ENCODE results near the gene TNFRSF1A.
"Not testable (repeated sequence)": the region's sequence is repeated elsewhere in the genome, so short reads cannot be mapped to it uniquely, and the experiment has no call there.

TNFRSF1A gene

DNA sequence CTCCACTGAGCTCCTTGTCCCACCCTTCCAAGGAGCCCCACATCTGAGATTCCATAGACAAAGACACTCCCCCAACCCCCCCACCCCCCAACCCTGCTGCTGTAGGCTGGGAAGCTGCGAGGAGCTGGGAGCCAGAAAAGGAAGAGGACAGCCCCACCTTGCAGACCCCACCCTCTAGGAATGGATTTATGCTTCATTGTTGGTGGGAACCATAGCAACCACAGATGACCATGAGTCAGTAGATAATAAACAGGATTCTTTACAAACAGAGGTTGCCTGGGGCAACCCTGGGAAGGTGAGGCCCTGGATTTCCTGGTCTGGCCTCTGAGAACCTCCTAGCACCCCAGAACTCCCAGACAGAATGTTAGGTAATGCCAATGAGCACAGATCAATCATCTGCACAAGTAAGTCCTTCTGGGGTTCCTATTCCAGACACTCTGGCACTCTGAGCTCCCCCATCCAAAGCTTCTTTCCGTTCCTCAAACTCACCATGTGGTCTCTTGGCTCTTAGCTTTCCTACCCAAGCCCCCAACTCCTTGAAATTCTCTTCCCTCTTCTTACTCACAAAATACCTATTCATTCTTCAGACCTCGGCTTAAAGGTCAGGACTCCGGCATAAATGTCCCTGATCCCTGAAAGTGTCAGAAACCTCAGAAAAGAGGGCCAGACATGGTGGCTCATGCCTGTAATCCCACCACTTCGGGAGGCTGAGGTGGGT is 46.6 kb downstream of the TNFRSF1A start:
- no peak for DNase-seq

DNA sequence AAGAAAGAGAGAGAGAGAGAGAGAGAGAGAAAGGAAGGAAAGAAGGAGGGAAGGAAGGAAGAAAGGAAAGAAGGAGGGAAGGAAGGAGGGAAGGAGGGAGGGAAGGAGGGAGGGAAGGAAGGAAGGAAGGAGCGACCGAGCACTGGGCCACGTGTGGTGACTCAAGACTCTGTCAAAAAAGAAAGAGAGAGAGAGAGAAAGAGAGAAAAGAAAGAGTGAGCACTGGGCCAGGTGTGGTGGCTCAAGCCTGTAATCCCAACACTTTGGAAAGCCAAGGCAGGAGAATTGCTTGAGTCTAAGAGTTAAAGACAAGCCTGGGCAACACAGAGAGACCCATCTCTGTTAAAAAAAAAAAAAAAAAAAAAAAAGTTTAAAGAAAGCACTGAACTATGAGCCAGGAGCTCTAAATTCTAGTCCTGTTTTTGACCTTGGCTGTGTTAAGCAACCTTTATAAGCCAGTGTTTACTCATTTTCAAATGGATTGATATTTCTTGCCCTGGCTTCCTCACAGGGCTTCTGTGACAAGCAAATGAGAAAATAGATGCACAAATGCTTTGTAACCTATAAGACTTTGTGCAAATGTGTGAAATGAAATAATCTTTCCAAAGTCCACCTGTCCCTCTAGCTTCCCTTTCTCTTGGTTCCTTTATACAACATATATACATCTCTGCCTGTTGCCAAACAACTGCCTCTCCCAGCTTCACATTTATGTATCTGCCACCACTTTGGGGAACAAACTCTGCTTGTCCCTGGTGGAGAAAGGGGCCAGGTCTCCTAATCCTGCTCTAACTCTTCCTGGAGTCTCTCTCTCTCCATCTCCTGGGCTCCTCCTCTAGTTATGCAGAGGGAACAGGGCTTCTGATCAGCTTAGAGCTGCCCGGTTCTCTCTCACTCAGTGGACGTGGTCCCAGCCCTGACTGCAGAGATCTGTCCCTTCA is 47.5 kb downstream of the TNFRSF1A start:
- no peak for DNase-seq

DNA sequence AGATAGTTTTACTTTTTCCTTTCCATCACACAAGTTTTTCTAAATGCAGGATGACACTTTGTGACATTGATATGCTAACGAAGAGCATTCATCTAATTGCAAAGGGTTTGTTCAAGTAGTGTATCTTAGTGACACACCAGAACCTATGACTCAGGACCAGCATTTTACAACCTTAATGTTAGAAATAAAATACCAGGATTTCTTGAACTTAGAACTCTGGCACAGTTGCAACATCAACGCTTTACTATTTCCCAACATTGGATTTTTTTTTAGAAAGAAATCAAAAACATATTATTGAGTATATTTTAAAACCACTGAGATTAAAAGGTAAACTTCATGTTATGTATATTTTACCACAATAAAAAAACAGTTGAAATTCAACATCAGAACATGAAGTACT is 49.3 kb downstream of the TNFRSF1A start:
- DNase-seq, result no peak

DNA sequence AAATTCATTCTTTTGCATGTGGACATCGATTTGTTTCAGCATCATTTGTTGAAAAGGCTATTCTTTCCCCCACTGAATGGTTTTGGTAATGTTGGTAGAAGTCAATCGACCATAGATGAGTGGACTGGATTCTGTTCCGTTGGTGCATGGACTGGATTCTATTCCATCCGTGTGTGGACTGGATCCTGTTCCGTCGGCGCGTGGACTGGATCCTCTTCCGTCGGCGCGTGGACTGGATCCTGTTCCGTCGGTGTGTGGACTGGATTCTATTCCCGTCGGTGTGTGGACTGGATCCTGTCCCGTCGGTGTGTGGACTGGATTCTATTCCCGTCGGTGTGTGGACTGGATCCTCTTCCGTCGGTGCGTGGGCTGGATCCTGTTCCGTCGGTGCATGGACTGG is 52.0 kb downstream of the TNFRSF1A start:
- not testable (repeated sequence) for DNase-seq

DNA sequence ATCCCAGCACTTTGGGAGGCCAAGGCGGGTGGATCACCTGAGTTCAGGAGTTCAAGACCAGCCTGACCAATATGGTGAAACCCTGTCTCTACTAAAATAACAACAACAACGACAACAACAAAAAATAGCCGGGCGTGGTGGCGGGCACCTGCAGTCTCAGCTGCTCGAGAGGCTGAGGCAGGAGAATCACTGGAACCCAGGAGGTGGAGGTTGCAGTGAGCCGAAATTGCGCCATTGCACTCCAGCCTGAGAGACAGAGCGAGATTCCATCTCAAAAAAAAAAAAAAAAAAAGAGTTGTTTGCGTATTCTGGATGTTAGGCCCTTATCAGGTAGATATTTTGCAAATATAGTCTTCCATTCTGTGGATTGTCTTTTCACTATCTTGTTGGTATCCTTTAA is 52.8 kb downstream of the TNFRSF1A start:
- DNase-seq, result not testable (repeated sequence)

DNA sequence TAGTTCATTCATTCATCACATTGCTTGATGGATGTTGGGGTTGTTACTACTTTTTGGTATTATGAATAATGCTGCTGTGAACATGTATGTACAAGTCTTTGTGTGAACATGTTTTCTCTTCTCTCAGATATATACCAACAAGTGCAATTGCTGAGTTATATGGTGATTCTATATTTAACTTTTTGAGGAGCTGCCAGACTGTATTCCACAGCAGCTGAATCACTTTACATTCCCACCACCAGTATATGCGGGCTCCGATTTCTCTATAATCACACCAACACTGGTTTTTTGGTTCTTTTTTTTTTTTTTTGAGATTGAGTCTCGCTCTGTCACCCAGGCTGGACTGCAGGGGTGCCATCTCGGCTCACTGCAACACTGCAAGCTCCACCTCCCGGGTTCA is 53.6 kb downstream of the TNFRSF1A start:
- no peak for DNase-seq

DNA sequence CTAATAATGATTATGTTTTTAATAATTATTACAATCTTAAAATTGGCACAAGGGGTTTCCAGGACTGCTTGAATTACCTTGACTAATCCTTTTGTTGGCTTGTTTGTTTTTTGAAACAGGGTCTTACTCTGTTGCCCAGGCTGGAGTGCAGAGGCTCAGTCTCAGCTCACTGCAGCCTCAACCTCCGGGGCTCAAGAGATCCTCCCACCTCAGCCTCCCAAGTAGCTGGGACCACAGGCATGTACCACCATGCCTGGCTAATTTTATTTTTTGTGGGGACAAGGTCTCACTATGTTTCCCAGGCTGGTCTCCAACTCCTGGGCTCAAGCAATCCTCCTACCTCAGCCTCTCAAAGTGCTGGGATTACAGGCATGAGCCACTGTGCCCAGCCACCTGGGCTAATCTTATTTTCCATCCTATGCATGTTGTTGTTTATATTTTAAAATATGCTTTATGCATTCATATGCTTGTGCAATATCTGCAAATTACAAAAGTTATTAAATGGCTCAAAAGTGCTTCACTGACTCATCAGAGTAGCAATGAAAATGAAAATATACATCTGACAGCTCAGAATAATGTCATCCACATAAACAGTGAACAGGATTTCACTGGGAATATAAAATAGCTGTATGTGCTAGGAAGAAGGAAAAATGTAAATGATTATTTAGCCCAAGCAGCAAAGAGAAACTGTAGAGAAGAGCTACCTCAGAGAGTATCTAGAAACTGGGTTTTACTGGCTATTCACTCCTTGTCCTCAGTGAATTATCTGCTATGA is 56.2 kb downstream of the TNFRSF1A start:
- no peak for DNase-seq

DNA sequence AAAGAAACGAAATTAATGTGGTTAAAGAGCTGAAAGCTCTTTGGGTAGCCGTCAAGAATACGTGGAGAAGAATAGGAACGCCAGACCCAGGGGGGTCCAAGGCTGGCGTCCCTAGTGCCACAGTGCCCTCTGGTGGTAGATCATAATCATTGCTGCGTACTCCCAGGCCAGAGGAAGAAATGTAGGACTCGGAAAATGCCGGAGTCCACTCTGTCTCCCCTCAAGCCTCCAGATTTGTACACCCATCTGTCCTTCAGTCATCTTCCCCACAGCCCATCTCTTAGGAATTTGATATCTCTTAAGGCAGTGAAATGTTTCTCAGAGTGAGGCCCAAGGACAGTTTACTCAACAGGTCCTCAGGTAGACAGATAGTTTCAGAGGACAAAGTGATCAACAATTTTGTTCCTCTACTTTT is 56.8 kb downstream of the TNFRSF1A start:
- peak; percentile 24 for DNase-seq

DNA sequence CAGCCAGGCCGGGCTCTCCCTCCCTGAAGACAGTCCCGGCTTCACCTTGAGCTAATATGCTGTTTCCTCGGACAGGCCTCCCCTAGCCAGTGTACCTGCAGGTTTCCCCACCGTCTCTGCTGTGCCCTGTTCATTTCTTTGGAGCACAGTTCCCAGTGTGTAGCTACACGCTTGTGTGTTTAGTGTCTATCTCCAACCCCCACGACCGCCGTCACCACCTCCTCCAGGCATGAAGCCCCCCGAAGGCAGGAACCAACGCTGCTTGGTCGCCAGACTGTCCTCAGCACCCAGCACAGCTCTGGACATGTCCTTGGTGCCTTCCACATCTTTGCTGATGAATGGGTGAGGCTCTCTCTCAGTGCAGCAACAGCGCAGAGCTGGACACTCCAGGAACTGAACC is 57.6 kb downstream of the TNFRSF1A start:
- DNase-seq, result no peak

DNA sequence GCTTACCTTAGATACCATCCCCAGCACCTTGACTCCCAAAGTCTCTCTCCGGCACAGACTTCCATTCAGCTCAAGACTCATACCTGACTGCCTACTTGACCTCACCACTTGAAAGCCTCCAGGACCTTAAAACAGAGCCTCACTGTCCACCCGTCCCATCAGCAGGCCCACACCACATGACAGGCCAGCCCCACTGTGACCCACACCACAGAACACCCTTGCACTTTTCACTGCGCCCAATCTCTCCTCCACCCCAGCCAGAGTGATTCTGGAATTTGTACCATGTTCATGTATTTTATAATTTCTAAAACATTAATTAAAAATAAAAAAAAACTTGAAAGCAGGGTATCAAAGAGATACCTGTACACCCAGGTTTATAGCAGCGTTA is 59.4 kb downstream of the TNFRSF1A start:
- DNase-seq, result no peak

DNA sequence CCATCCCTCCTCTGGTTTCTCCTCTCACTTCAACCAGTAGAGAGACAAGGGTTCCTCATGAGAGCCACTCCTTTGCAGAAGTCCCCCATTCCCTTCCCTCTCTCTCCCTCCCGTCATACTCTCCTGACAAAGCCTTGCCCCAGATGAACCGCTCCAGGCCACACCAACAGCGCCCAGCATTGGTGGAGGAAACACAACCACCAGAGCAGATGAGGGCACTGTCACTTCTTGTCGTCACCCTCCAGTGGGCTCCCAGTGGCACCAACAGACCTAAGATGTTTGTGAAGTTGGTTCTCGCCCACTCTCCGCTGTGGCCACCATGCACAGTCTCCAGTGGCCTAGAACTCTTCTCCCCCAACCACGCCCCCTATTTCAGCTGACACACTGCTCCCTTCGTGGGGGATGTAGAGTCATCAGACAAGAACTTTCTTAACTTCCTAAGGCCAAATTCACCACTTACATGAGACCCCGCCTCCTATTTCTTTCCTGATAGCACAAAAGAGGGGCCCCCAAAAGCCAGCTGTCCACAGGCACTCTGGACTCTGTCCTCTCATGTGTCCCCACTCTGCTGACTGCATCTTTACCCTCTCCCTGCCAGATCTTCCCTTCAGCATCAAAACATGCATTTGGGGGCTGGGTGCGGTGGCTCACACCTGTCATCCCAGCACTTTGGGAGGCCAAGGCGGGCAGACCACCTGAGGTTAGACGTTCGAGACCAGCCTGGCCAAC is 60.6 kb downstream of the TNFRSF1A start:
- DNase-seq, result no peak

DNA sequence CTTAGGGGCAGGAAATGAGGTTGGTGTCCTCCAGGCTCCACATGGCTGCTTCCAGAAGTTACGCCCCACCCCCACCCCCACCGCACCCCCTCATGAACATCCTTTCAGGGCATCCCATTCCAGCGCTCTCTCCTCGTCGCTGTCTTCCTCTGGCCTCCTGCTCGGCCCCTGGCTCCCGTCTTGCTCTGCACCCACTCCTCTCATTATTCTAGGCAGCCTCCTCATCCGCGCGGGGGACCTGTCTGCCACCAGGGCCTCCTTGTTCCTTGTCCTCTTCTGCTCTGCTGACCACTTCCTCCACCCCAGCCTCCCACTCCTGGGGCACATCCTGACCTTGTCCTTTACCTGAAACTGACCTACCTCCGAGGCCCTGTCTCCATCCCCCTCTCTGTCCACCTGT is 61.2 kb downstream of the TNFRSF1A start:
- DNase-seq, result no peak

DNA sequence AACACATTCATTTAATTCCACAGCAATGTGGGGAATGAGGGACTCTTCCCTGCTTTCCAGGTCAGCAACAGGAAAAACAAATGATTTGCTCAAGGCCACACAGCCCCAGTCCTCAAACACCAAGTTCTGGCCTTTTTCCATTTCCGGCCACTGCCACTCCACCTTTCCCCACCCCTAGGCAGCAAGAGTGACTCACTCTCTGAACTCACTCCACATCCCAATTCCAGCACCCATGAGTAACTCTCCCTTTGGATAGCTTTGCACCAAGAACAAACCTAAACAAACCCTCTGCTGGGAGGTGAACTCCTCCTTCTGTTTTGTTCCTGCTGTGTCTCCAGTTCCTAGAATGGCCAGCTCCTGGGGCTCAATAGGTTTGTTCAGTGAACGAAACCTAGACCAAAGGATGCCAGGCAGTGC is 61.8 kb downstream of the TNFRSF1A start:
- peak; percentile 25 for DNase-seq

DNA sequence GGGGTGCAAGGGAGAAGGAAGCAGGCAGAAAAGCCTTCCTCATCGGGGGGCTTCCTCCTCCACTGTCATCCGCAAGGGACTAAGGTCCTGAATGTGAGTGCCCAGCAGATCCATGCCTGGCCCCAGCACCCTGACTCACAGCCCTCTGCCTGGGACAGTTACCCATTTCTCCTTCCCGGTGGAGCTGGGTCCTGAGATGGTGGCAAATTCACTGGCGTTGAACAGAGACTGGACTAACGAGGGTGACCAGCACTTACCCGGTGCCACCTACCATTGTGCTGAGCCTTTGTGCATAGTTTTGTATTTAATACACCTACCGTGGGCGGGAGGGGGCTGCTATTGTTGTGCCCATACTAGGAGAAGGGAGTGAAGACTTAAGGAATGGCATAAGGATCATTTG is 62.2 kb downstream of the TNFRSF1A start:
- no peak for DNase-seq

DNA sequence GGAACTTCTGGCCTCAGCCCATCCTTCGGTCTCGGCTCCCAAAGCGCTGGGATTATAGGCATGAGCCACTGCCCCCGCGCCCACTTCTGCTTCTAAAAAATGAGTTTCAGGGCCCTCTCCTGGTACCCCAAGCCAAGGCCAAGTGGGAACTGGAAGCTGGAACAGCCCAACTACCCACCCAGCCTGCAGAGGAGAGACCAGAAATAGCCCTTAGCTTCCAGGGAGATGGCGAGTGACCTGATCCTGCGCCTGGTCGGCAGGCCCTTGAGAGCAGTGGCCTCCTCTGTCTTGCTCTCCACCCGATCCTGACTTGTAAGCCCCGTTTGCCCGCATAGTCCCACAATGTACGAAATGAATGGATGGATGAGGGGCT is 62.6 kb downstream of the TNFRSF1A start:
- no peak for DNase-seq
